GM12872 (cell line): ENCODE data around the gene CRYBA4.

ENCODE experiments used
- CTCF ChIP-seq: IDR thresholded peaks from 3 replicates; pipeline ENCODE4 v1.5.1; 2011; ENCODE audit warnings: low read depth, mild to moderate bottlenecking, low read length, moderate library complexity; ENCODE audit not compliant: insufficient read depth

Gene CRYBA4

GRCh38 chr22:26658671-26659478 lies 37.1 kb downstream of the CRYBA4 start:
- TF ChIP-seq CTCF: no peak

- TF ChIP-seq CTCF: no peak
Measured at GRCh38 chr22:26660356-26660755, 38.6 kb downstream of the CRYBA4 start.

- TF ChIP-seq CTCF: no peak
Measured at GRCh38 chr22:26660961-26661578, 39.3 kb downstream of the CRYBA4 start.

GRCh38 chr22:26662160-26662559 lies 40.4 kb downstream of the CRYBA4 start:
- no peak for TF ChIP-seq CTCF

GRCh38 chr22:26663374-26663923 lies 41.7 kb downstream of the CRYBA4 start:
- no peak for TF ChIP-seq CTCF

GRCh38 chr22:26665813-26666231 lies 44.1 kb downstream of the CRYBA4 start:
- no peak for TF ChIP-seq CTCF

GRCh38 chr22:26667140-26667539 lies 45.4 kb downstream of the CRYBA4 start:
- TF ChIP-seq CTCF: no peak
